MCF 10A (cell line): ENCODE results near the gene ZBTB32. TPM values are rescaled to one million over a fixed set of nuclear protein-coding genes. Genes with fewer than 3 reads are reported as not detected.

ENCODE experiments used
- BruUV-seq: library from RNA; stranded (reverse); fragments of 400-500 nt; replicated peaks from 2 replicates; lab custom pipeline; 2021; lab: Mats Ljungman, UMichigan
- CTCF ChIA-PET: fragments of 300-600 bp; sonication (Branson Sonifier 250); formaldehyde crosslinking; extraction: SDS; loops from one replicate; lab custom pipeline; 2021; ENCODE audit warnings: antibody characterized with exemption, inconsistent platforms; lab: Yijun Ruan, JAX
- POLR2A ChIA-PET: fragments of 300-600, 350-650 bp; sonication (Branson Sonifier 250); formaldehyde crosslinking; extraction: SDS; loops from one replicate; lab custom pipeline; 2020; ENCODE audit warnings: antibody characterized with exemption, inconsistent platforms; lab: Yijun Ruan, JAX
- DNase-seq: peaks from one replicate; pipeline ENCODE4 v3.0.0-alpha.2; 2018; ENCODE audit not compliant: unreplicated experiment
- H3K27ac Mint-ChIP-seq: one replicate; pipeline ENCODE4 v1.8.0; 2022; ENCODE audit warnings: mild to moderate bottlenecking, low read depth, mixed read lengths; ENCODE audit not compliant: unreplicated experiment
- H3K27me3 Mint-ChIP-seq: one replicate; pipeline ENCODE4 v1.8.0; 2022; ENCODE audit warnings: mixed read lengths; ENCODE audit not compliant: insufficient read depth, unreplicated experiment
- H3K36me3 Mint-ChIP-seq: one replicate; pipeline ENCODE4 v1.8.0; 2022; ENCODE audit warnings: mild to moderate bottlenecking, moderate library complexity, mixed read lengths; ENCODE audit not compliant: insufficient read depth, unreplicated experiment
- H3K4me1 Mint-ChIP-seq: one replicate; pipeline ENCODE4 v1.8.0; 2022; ENCODE audit warnings: mixed read lengths; ENCODE audit not compliant: insufficient read depth, unreplicated experiment
- H3K4me3 Mint-ChIP-seq: one replicate; pipeline ENCODE4 v1.8.0; 2022; ENCODE audit warnings: mild to moderate bottlenecking, moderate library complexity, mixed read lengths; ENCODE audit not compliant: unreplicated experiment
- H3K9me3 Mint-ChIP-seq: one replicate; pipeline ENCODE4 v1.8.0; 2022; ENCODE audit warnings: mixed read lengths; ENCODE audit not compliant: unreplicated experiment
- CTCF ChIP-seq: fragments of 200-600 bp; IDR thresholded peaks from one replicate; pipeline ENCODE4 v1.8.0; 2022; ENCODE audit warnings: antibody characterized with exemption, mild to moderate bottlenecking; ENCODE audit not compliant: unreplicated experiment
- intact Hi-C: fragments of 100-400 bp; cut with micrococcal nuclease; formaldehyde crosslinking; loops from 2 replicates; pipeline ENCODE4 v1.14.1; 2022
- total RNA-seq: library from RNA; stranded (reverse); gene quantifications from 2 replicates; pipeline ENCODE4 v1.2.3, GENCODE V29; 2022

ZBTB32 gene
- total RNA-seq, 1 experiment from 2014 or later = not detected

DNA sequence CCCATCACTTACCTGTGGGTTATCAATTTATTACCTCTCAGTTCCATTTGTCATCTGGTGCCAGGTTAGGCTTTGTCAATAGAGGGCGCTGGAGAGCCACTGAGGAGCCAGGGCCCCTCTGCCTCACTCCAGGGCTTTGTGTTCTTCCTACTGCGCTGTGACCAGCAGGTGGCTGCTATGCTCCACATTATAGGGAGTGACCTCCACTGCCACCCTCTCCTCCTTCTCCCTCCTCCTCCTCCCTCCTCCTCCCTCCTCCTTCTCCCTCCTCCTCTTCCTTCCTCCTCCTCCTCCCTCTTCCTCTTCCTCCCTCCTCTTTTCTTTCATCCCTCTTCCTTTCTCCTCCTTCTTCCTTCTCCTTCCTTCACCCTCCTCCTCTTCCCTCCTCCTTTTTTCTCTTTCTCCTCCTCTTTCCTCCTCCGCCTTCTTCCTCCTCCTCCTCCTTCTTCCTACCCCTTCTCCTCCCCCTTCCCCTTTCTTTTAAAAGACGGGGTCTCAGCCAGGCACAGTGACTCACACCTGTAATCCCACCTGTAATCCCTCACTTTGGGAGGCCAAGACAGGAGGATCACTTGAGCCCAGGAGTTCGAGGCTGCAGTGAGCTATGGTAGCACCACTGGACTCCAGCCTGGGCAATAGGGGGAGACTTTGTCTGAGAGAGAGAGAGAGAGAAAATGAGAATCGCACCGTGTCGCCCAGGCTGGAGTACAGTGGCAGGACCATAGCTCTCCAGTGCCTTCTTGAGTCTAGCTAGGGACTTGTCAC, 10.3 kb upstream of the ZBTB32 start:
- H3K36me3 Mint-ChIP-seq = no peaks in the 10 kb centered on the region
- ChIA-PET CTCF (interaction anchor here (0.6 to 1.5 kb wide), 16 partner anchors 10 to 373 kb away, joined by 3 to 19 read pairs (median 5); partner anchors contain the start of gene ZBTB32), POLR2A (interaction anchor here (0.6 kb wide), 2 partner anchors 18 to 767 kb away, joined by 3 read pairs; partner anchors contain the start of gene ZNF30)
- H3K27ac Mint-ChIP-seq = no peak overlapping the region
- peak; percentile 93 for DNase-seq
- H3K4me3 Mint-ChIP-seq = no peak overlapping the region
- intact Hi-C loops = loop anchor here (1.0 to 5.0 kb wide), 4 partner anchors 23 to 237 kb away; no protein-coding TSS in a partner anchor
- H3K9me3 Mint-ChIP-seq = no peaks in the 10 kb centered on the region
- H3K27me3 Mint-ChIP-seq = no peaks in the 10 kb centered on the region
- no TSS peak for BruUV-seq
- H3K4me1 Mint-ChIP-seq = no peaks in the 10 kb centered on the region
- peak; percentile 95 for TF ChIP-seq CTCF

- H3K27me3 Mint-ChIP-seq = no peaks in the 10 kb centered on the region
- no peaks in the 10 kb centered on the region for H3K4me1 Mint-ChIP-seq
- TF ChIP-seq CTCF = no peak
- no peak for DNase-seq
- H3K4me3 Mint-ChIP-seq = no peak overlapping the region
- H3K36me3 Mint-ChIP-seq = no peaks in the 10 kb centered on the region
- H3K27ac Mint-ChIP-seq = no peak overlapping the region
- ChIA-PET POLR2A (no interaction called here), CTCF (interaction anchor here (0.6 to 2.1 kb wide), 7 partner anchors 9 to 468 kb away, joined by 3 to 4 read pairs (median 3); partner anchors contain the start of gene FAM187B)
- no peaks in the 10 kb centered on the region for H3K9me3 Mint-ChIP-seq
- intact Hi-C loops = no loop called here
- BruUV-seq = no TSS peak
These were observed 8.4 kb upstream of the ZBTB32 start for GRCh38 chr19:35695895-35696422.

DNA sequence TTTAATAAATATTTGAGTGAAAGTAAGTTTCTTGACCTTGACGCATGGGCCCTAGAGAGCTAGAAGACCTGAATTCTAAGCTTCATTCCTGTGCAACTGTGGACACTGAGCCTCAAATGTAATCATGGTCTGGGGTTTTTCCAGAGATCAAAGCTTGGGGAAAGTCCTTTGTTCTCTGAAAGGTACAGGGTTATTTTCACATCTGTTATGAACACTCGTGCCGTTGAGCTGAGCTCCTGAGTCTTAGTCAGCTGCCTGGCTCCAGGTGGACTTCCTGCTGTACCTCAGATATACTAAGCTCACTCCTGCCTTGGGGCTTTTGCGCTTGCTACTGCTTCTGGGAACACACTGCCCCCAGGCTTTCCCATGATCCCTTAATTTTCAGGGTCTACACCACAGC, 7.5 kb upstream of the ZBTB32 start:
- no TSS peak for BruUV-seq
- Mint-ChIP-seq H3K36me3 (no peaks in the 10 kb centered on the region), H3K27ac (no peak overlapping the region), H3K9me3 (no peaks in the 10 kb centered on the region), H3K4me1 (no peaks in the 10 kb centered on the region), H3K27me3 (no peaks in the 10 kb centered on the region), H3K4me3 (no peak overlapping the region)
- intact Hi-C loops = no loop called here
- no peak for TF ChIP-seq CTCF
- ChIA-PET CTCF (interaction anchor here (0.6 to 2.1 kb wide), 5 partner anchors 8 to 468 kb away, joined by 3 to 4 read pairs (median 3); partner anchors contain the start of gene FAM187B), POLR2A (no interaction called here)
- no peak for DNase-seq
